ENCODE measurements around the gene LDHA. TPM values are rescaled to one million over a fixed set of nuclear protein-coding genes. Genes with fewer than 3 reads are reported as not detected.

The LDHA gene
- total and polyA plus RNA-seq, 2 of the 8 experiments (the other 6 are each of a cell fraction or from before 2014, with no cell fraction given): 443 to 486 TPM

DNA sequence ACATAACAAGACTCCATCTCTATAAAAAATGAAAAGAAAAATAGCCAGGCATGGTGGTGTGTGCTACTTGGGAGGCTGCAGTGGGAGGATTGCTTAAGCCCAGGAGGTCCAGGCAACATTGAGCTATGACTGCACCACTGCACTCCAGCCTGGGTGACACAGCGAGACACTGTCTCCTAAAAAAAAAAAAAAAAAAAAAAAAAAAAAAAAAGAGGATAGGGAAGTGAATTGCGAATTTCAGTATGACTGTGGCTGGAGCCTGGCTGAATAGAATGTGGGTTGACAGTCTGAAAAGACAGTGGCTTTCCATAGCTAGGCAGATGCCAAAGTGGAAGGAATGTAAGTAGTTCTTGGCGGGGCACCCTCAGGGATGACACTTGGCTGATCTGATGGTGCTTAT is 54.9 kb downstream of the LDHA start:
- no peaks in the 10 kb centered on the region for H3K4me1 ChIP-seq (replicated peaks in 1 of 4; ENCODE audit: control insufficient read depth in 3 of 4, insufficient read depth in 4 of 4, low read length in 3 of 4)
- H3K27me3 ChIP-seq (replicated peaks in 1 of 4; ENCODE audit: control insufficient read depth in 3 of 4, extremely low read depth in 1 of 4, insufficient read depth in 3 of 4, low read length in 3 of 4): no peaks in the 10 kb centered on the region
- no peak overlapping the region for H3K4me3 ChIP-seq (ENCODE audit: extremely low read depth in 1 of 4, insufficient read depth in 2 of 4, low read depth in 3 of 4, low read length in 4 of 4)
- no peak overlapping the region for H2BK15ac ChIP-seq (ENCODE audit: low read length)
- H2BK5ac ChIP-seq (ENCODE audit: low read depth, low read length): no peak overlapping the region
- no peak overlapping the region for H3K4me2 ChIP-seq (ENCODE audit: insufficient read depth in 1 of 2, low read depth in 2 of 2, low read length in 2 of 2)
- no peak overlapping the region for H3K4ac ChIP-seq (replicated peaks; ENCODE audit: insufficient read length, low read depth, low read length)
- no peak overlapping the region for H4K91ac ChIP-seq (replicated peaks; ENCODE audit: insufficient read length, low read length)
- H3K79me2 ChIP-seq (ENCODE audit: control insufficient read depth in 1 of 2, insufficient read depth in 2 of 2, low read length in 2 of 2): no peaks in the 10 kb centered on the region
- H3K18ac ChIP-seq (ENCODE audit: extremely low read depth, low read length): no peak overlapping the region
- H3K23me2 ChIP-seq (ENCODE audit: low read depth, low read length): no peaks in the 10 kb centered on the region
- H4K5ac ChIP-seq (ENCODE audit: insufficient read length, low read depth, low read length): no peak overlapping the region
- CTCF ChIA-PET (ENCODE audit: partially characterized antibody): interaction anchor here (0.7 kb wide), 1 partner anchor 40 kb away, joined by 3 read pairs; no protein-coding TSS in a partner anchor
- no peak overlapping the region; the same call in 1 of the 2 replicates for H4K8ac ChIP-seq (ENCODE audit: extremely low read depth, insufficient read depth, low read length)
- no peaks in the 10 kb centered on the region for H3K79me1 ChIP-seq (ENCODE audit: low read depth, low read length)
- no peak for FAIRE-seq
- no peak overlapping the region for H3K14ac ChIP-seq (ENCODE audit: insufficient read length)
- DNase-seq (ENCODE audit: low read depth in 1 of 2, low spot score in 2 of 2): no peak
- no peak overlapping the region for H2AFZ ChIP-seq (ENCODE audit: low read length)
- no peak for TF ChIP-seq NANOG (IDR thresholded peaks at IDR 0.05; ENCODE audit: insufficient read depth, low read depth, low read length, poor library complexity, severe bottlenecking)
- TF ChIP-seq CREB1 (IDR thresholded peaks at IDR 0.05): no peak
- no peak for TF ChIP-seq TAF7 (optimal IDR thresholded peaks at IDR 0.05; ENCODE audit: borderline replicate concordance, low read depth, low read length)
- TF ChIP-seq POLR2AphosphoS5 (IDR thresholded peaks at IDR 0.05; ENCODE audit: low read depth, low read length): no peak
- TF ChIP-seq POU5F1 (IDR thresholded peaks at IDR 0.05; ENCODE audit: low read depth, low read length): no peak
- TF ChIP-seq CHD1 (IDR thresholded peaks at IDR 0.05; ENCODE audit: low read depth, low read length): no peak
- no peak for TF ChIP-seq CBX5 (IDR thresholded peaks at IDR 0.05; ENCODE audit: low read depth, low read length)
- TF ChIP-seq EGR1 (IDR thresholded peaks at IDR 0.05; ENCODE audit: borderline replicate concordance, low read depth, low read length): no peak
- H2AK5ac ChIP-seq (ENCODE audit: low read depth, low read length): no peak overlapping the region
- H3K27ac ChIP-seq (ENCODE audit: low read depth, low read length): no peak overlapping the region
- H3K23ac ChIP-seq (ENCODE audit: insufficient read length): no peak overlapping the region
- no peaks in the 10 kb centered on the region for H3K36me3 ChIP-seq (ENCODE audit: control insufficient read depth in 2 of 4, insufficient read depth in 4 of 4, low read length in 3 of 4)
- WGBS, 2 experiments (ENCODE audit: extremely low coverage in 1 of 2, insufficient coverage in 1 of 2, insufficient read length in 1 of 2, insufficient replicate concordance in 2 of 2, low coverage in 1 of 2, low lambda C conversion rate in 2 of 2, missing lambda C conversion rate in 1 of 2): 100% methylated on average over 1 of the region's 3 CpGs; no CpG with 5 or more reads in 1 of the 2 experiments
- no peak overlapping the region for H2BK120ac ChIP-seq (replicated peaks; ENCODE audit: low read depth, low read length)
- POLR2A ChIA-PET (ENCODE audit: partially characterized antibody): no interaction called here
- H3K9me3 ChIP-seq (ENCODE audit: insufficient read depth in 2 of 2, low read depth in 1 of 2, low read length in 1 of 2): no peaks in the 10 kb centered on the region
- H3K9ac ChIP-seq (replicated peaks in 1 of 4; ENCODE audit: extremely low read depth in 1 of 4, low read depth in 3 of 4, low read length in 3 of 4): no peak overlapping the region
- H2BK12ac ChIP-seq (ENCODE audit: low read depth, low read length): no peak overlapping the region
- no peak overlapping the region for H2BK20ac ChIP-seq (ENCODE audit: low read length)
- H4K20me1 ChIP-seq (replicated peaks in 1 of 2; ENCODE audit: control insufficient read depth in 1 of 2, insufficient read depth in 2 of 2, low read length in 2 of 2): no peaks in the 10 kb centered on the region
- H3K56ac ChIP-seq (replicated peaks; ENCODE audit: insufficient read length, low read depth, low read length): no peak overlapping the region
